Measurements from ENCODE around the gene ARHGEF35. TPM values are rescaled to one million over a fixed set of nuclear protein-coding genes. Genes with fewer than 3 reads are reported as not detected.
"Not testable (repeated sequence)": the region's sequence is repeated elsewhere in the genome, so short reads cannot be mapped to it uniquely, and the experiment has no call there.

ARHGEF35 gene
- total and polyA plus RNA-seq, 12 donors = 0.13 to 2.2 (median 0.77) TPM; not detected in 2

DNA sequence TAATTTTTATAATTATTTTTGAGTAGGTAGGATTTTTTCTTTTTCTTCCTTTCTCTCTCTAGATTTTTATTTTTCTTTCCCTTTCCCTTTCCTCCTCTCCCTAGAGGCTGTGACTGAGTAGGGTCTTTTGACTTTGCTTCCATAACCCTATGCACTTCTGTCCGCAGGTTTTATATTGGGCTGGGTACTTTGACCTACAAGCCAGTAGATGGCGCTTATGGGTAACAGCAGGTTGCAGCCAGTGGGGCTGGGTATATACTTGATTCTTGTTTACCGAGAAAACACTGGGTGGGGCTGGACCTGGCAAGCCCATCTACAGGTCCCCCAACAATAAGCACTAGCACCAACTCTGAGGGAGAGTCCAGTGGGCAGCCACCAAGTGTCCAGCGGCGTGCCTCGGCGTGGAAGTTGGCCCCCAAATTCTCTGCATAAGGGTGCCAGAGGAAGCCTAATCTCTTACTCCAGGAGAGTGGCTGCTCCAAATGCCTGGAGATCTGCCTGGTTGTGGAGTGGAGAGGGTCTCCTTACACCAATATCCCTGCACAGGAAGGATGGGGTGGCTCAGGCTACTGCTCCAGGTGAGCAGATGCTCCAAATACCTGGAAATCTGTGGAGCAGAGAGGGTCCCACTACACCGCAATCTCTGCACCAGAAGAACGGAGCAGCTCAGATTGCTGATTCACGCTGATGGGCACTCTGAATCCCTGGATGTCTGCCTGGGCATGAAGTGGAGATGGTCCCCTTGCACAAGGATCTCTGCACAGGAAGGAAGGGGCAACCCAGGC is 17.1 kb downstream of the ARHGEF35 start:
- H3K4me1 ChIP-seq; H3K4me3 ChIP-seq; H3K27ac ChIP-seq; intact Hi-C loops (cut with DNase I); DNase-seq; H3K27me3 ChIP-seq; H3K36me3 ChIP-seq; H3K9me3 ChIP-seq: not testable (repeated sequence)
- WGBS, 2 donors = 47 to 55% methylated on average over 10 of the region's 10 CpGs
- TF ChIP-seq, protein P1, sequence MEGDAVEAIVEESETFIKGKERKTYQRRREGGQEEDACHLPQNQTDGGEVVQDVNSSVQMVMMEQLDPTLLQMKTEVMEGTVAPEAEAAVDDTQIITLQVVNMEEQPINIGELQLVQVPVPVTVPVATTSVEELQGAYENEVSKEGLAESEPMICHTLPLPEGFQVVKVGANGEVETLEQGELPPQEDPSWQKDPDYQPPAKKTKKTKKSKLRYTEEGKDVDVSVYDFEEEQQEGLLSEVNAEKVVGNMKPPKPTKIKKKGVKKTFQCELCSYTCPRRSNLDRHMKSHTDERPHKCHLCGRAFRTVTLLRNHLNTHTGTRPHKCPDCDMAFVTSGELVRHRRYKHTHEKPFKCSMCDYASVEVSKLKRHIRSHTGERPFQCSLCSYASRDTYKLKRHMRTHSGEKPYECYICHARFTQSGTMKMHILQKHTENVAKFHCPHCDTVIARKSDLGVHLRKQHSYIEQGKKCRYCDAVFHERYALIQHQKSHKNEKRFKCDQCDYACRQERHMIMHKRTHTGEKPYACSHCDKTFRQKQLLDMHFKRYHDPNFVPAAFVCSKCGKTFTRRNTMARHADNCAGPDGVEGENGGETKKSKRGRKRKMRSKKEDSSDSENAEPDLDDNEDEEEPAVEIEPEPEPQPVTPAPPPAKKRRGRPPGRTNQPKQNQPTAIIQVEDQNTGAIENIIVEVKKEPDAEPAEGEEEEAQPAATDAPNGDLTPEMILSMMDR (IDR thresholded peaks at IDR 0.05) = peak in 7 of 9 donors; percentile 31 to 59 (median 48)
- peak in 5 of 8 donors; percentile 38 to 79 (median 74) for ATAC-seq

DNA sequence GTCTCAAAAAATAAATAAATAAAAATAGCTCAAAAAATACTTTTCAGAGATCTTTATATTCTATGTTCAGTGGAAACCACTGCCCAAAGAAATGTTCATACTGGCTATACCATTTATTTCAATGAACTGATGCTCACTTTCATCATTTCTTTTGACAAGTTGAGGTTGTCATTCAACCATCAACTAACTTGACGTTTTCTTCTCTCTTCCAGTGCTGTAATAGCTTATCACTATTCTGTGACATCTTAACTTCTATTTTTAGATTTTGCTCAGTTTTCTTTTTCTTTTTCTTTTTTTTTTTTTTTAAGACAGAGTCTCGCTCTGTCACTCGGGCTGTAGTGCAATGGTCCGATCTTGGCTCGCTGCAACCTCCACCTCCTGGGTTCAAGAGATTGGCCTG is 21.0 kb downstream of the ARHGEF35 start:
- Histone ChIP-seq H3K9me3 (peaks cover 0 to 6% (median 0%) of the 10 kb centered on the region in 11 donors), H3K4me3 (no peak overlapping the region), H3K4me1 (no peaks in the 10 kb centered on the region), H3K27me3 (peaks cover 0 to 9% (median 0%) of the 10 kb centered on the region in 7 donors), H3K36me3 (no peaks in the 10 kb centered on the region), H3K27ac (no peak overlapping the region)
- TF ChIP-seq, protein P1 (IDR thresholded peaks at IDR 0.05) = no peak
- ATAC-seq (no peak), DNase-seq (no peak)
- 78 to 85% methylated on average over 5 of the region's 5 CpGs for WGBS, 2 donors
- intact Hi-C loops (cut with DNase I) = no loop called here

DNA sequence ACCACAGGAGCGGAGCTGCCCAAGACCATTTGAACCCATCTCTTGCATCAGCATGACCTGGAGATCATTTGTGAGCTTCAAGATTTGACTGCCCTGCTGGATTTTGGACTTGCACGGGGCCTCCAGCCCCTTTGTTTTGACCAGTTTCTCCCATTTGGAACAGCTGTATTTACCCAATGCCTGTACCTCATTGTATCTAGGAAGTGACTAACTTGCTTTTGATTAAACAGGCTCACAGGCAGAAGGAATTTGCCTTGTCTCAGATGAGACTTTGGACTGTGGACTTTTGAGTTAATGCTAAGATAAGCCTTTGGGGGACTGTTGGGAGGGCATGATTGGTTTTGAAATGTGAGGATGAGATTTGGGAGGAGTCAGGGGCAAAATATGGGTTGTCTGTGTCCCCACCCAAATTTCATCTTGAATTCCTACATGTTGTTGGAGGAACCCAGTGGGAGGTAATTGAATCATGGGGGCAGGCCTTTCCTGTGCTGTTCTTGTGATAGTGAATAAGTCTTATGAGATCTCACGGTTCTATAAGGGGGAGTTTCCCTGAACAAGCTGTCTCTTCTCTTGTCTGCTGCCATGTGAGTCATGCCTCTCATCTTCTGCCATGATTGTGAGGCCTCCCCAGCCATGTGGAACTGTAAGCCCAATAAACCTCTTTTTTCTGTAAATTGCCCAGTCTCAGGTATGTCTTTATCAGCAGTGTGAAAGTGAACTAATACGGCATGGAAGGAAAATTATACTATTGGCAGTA is 23.9 kb downstream of the ARHGEF35 start:
- H3K27ac ChIP-seq; H3K9me3 ChIP-seq; DNase-seq; intact Hi-C loops (cut with DNase I); H3K4me1 ChIP-seq; H3K27me3 ChIP-seq; H3K4me3 ChIP-seq; H3K36me3 ChIP-seq; ATAC-seq: not testable (repeated sequence)
- 75 to 76% methylated on average over 4 of the region's 4 CpGs for WGBS, 2 donors

DNA sequence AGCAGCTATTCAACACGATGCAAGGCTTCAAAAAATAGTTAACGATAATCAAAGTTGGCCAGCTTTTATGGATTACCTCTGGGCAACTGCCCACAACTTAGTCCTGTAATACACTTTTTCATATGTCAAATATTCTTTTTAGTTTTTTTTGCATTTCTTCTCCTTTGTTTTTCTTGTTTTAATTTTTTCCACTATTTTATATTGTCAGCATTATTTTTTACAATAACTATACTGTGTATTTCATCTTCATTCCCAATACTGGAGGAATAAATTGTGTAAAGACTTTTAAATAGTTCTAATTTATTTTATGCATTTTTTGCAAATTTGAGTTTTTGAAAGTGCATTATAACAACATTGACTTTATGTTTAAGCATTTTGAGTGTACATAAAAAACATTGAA is 30.8 kb downstream of the ARHGEF35 start:
- WGBS, 2 donors = 62 to 67% methylated on average over 2 of the region's 2 CpGs
- no peak for ATAC-seq

More for the DNA sequence above, 30.8 kb downstream of the ARHGEF35 start:
- no peaks in the 10 kb centered on the region for H3K4me1 ChIP-seq
- no peak for DNase-seq
- H3K9me3 ChIP-seq = peaks cover 0 to 13% (median 0%) of the 10 kb centered on the region in 11 donors
- H3K27me3 ChIP-seq = peaks cover 0 to 3% (median 0%) of the 10 kb centered on the region in 7 donors
- intact Hi-C loops (cut with DNase I) = no loop called here
- H3K4me3 ChIP-seq = no peak overlapping the region
- H3K27ac ChIP-seq = no peak overlapping the region
- TF ChIP-seq, protein P1 (IDR thresholded peaks at IDR 0.05) = no peak
- H3K36me3 ChIP-seq = no peaks in the 10 kb centered on the region

Data from heart right ventricle (tissue), 16 donors.